Left ventricle myocardium superior (tissue), 1 donor: ENCODE measurements around the gene FRMD4A. TPM values are rescaled to one million over a fixed set of nuclear protein-coding genes. Genes with fewer than 3 reads are reported as not detected.
A peak's percentile ranks its signal among the peaks of the same experiment; 100 is the strongest.
"Not testable (repeated sequence)": the region's sequence is repeated elsewhere in the genome, so short reads cannot be mapped to it uniquely, and the experiment has no call there.

Source experiments
- ATAC-seq: fragments of 200-7000 bp; cut with Tn5 transposase; one replicate; pipeline ENCODE4 v1.9.1; 2020; ENCODE audit warnings: mild to moderate bottlenecking, moderate library complexity
- DNase-seq: peaks from one replicate; pipeline ENCODE4 v3.0.0-alpha.2; 2020
- intact Hi-C: fragments of 100-400 bp; cut with micrococcal nuclease; formaldehyde crosslinking; loops from one replicate; pipeline ENCODE4 v1.11.0; 2022
- total RNA-seq: library from RNA; stranded (reverse); fragmentation: NEBNext Ultra II Directional; extraction: Animal tissue kit (Norgen Biotek cat#: 25700); gene quantifications from one replicate; pipeline ENCODE4 v1.2.1, GENCODE V29; 2021
- donor health status: DM: no; HTN: yes; CAD: no; lungs with severe emphysema.

Gene FRMD4A
- total RNA-seq, 1 donor from 2014 or later = 43.3 TPM

DNA sequence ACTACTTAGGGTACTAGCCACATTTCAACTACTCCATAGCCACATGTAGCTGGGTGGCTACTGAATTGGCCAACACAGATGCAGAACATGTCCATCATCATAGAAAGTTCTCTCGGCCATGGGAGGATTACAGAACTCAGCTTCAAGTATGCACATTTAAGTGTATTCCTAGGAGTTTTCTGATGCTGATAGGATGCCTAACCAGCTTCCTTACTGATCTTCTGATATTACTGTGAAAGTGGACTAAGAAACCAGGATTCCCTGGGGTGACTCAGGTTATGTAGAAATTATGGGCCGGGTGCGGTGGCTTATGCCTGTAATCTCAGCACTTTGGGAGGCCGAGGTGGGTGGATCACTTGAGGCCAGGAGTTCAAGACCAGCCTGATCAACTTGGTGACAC is 125.5 kb downstream of the FRMD4A start:
- no peak for ATAC-seq

DNA sequence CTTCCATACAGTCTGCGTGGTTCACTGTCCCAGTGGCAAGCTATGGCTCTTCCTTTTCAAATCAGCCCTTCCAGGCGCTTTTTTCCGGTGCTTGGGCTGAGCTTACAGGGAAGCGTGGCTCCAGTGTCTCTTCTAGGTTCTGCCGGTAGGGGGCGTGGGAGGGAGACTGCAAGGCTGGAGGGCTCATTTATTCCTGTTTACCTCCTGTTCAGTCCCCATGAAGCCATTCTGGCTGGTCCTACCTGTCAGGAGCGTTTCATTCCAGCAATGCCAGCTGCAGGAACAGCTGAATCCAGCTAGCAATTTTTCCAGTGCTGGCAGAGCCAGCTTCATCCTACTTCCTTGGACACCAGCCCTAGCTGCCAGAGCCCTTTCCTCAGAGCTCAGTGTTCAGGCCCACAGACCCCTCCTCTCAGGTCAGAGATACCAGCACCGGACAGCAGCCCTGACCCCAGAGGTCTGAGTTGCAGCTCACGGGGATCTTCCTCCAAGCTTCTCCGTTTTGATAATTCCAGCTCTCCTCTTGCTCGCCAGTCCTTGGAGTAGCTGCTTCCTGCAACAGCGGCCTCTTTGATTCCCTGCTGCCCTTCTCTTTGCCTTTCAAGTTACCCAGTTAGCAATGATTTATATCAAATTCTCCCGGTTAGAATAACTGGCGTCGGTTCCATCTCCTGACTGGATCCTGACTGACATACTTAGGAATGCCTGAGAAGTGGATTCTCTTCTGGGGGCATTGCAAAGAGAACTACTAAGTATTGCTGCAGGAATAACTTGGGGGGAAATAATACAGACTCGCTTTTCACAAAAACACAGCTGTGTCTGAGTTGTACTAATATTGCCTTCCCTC is 129.8 kb downstream of the FRMD4A start:
- DNase-seq = no peak

More for the DNA sequence above, 125.5 kb downstream of the FRMD4A start:
- intact Hi-C loops = no loop called here
- DNase-seq = no peak

DNA sequence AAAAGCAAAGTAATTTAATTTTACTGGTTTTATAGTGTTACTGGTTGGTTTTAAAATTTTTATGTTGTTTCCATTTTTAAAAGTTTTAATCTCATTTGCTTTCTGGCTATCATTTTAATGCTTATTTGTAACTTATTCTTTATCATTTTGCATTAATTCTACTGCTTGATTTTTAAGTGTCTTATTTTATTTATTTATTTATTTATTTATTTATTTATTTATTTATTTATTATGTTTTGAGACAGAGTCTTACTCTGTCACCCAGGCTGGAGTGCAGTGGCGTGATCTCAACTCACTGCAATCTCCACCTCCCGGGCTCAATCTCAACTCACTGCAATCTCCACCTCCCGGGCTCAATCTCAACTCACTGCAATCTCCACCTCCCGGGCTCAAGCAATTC is 131.6 kb downstream of the FRMD4A start:
- not testable (repeated sequence) for DNase-seq
- intact Hi-C loops = loop anchor here (5.0 kb wide), 1 partner anchor 278 kb away; no protein-coding TSS in a partner anchor

More for the DNA sequence above, 129.8 kb downstream of the FRMD4A start:
- no peak for ATAC-seq
- intact Hi-C loops = no loop called here

DNA sequence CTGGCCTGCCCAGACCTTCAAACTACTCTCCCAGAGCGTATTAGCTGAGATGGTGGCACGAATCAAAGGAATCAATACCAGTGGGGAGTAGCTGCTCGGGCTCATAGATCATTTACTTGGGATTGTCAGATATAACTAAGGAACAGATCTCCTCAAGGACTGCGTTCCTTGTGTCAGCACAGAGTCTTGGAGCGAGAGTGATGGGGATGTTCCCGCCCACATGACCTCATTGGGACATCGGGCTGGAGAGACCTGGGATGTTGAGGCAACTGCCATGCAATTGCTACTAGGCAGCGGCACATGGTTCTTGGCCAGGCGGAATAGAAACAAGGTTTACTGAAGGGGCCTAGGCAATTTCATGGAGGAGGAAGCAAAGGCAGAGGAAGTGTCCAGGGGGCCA is 132.6 kb downstream of the FRMD4A start:
- no peak for ATAC-seq
- intact Hi-C loops = loop anchor here (5.0 kb wide), 1 partner anchor 279 kb away; no protein-coding TSS in a partner anchor
- DNase-seq = no peak

More for the DNA sequence above, 131.6 kb downstream of the FRMD4A start:
- ATAC-seq = not testable (repeated sequence)

DNA sequence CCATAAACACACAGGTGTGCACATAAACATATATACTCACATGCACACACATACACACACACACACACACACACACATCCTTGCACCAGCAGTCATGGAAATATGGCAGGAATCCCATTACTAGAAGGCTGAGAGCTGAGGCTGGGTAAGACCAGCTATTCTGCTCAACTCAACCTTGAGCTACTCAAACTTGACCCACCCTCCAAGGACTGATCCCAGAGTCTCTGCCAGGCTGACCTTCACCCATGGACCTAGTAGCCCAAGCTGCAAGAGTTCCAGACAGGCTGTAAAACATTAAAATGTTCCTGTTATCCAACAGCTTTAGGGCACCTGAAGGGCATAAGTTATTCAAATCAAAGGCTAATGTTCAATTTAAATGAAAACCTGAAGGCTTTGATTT is 134.6 kb downstream of the FRMD4A start:
- intact Hi-C loops = loop anchor here (5.0 kb wide), 1 partner anchor 281 kb away; no protein-coding TSS in a partner anchor
- ATAC-seq (no peak), DNase-seq (no peak)

DNA sequence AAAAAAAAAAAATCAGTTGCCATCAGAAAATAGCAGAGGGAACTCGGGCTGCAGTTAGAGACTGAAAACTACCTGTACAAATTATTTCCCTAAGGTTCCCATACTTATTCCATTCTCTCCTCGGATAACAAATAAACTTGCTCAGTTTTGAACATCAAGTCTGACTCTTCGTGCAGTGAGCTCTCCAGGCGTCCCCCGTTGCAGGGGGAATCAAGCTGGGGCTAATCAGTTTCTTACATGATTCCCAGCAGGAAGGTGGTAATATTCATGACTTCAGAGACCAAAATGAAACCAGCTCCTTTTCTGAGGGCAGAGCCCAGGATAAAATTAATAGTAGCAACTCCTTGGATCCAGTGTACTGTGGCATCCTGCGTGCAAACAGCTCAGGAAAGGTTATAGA is 135.3 kb downstream of the FRMD4A start:
- intact Hi-C loops = loop anchor here (5.0 kb wide), 1 partner anchor 282 kb away; no protein-coding TSS in a partner anchor
- DNase-seq = no peak
- ATAC-seq = no peak

DNA sequence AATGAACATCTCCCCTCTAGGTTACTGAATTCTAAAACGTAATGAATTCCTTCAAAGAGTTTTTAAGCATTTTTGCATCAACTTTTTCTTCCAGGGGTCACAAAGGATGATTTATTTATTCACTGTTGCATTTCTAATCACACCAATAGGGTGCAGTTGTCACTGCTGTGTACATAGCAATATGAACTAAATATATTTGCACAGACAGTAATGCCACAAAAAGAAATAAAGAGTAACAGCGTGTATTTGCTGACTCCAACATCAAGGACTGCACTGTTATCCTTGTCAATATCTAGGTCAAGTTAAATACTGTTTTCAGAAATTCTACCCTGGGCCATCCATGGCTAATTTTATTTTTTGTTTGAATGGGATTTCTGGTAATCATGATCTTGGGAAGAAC is 138.0 kb downstream of the FRMD4A start:
- DNase-seq (no peak), ATAC-seq (no peak)
- intact Hi-C loops = no loop called here

DNA sequence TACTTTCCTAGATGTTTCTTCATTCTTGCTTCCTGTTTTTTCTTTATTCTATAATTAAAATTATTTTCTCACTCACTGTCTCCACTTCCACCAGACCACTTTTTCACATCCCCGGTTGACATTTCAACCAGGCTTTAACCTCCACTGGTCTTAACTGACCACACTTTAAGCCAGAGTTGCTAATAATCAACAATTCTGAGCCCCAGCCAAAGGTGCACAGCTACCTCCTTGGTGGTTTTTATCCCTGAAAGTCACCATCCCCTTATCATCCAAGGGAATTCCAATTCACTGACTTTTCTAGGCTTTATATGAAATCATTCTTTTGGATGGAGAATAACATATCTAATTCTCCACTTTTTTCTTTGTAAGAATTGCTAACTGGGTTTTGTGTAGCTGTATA is 138.9 kb downstream of the FRMD4A start:
- intact Hi-C loops = no loop called here
- DNase-seq (no peak), ATAC-seq (no peak)

DNA sequence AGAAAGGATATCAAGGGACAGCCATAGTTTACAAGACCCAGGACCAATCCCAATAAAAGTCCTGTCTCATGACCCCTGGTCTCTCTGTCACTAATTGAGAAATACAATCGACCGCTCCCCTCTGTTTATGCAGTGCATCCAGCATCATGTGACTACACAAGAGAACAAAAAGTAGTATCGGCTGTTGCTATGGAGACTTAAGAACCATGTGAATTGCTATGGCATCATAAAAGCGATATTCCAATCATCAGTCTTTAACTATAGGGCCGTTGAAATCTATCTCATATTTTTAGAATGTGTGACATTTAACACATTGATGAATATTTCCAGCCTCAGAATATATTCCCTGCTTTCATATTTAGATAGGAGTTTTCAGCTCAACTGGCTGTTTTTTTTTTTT is 139.3 kb downstream of the FRMD4A start:
- DNase-seq (no peak), ATAC-seq (no peak)
- intact Hi-C loops = no loop called here

DNA sequence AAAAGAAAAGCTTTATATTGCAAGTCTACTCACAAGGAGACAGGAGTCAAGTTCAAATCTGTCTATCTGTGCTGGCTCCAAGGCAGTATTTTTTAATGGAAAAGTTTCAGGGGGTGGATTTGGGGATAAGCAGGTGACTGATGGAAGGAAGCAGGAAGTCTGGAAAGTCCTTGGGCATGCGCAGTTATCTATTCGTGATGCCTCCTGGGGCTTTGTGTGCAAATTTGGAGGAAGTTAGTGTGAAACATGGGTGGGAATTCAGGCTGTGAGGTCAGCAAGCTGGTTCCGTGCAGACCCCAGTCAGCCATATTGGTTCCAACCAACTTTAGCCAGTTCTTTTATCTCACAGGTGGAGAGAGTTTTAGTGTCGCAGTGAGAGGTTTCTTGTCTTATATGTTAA is 140.0 kb downstream of the FRMD4A start:
- intact Hi-C loops = no loop called here
- DNase-seq = no peak

DNA sequence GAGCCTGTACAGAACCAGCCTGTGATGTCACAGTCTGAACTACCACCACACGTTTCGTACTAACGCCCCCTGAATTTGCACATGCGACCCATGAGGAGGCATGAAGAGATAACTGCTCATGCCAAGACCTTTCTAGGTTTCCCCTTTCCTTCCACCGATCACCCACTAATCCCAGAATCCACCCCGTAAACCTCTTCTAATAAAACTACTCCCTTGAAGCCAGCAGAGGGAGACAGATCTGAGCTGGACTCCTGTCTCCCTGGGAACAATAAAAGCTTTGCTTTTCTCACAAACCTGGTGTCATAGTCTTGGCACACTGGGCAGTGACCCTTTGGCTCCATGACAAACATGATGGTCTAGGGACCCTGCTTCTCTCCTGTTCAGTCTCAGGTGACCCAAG is 144.5 kb downstream of the FRMD4A start:
- ATAC-seq = no peak
- intact Hi-C loops = no loop called here
- DNase-seq = no peak

More for the DNA sequence above, 140.0 kb downstream of the FRMD4A start:
- no peak for ATAC-seq

DNA sequence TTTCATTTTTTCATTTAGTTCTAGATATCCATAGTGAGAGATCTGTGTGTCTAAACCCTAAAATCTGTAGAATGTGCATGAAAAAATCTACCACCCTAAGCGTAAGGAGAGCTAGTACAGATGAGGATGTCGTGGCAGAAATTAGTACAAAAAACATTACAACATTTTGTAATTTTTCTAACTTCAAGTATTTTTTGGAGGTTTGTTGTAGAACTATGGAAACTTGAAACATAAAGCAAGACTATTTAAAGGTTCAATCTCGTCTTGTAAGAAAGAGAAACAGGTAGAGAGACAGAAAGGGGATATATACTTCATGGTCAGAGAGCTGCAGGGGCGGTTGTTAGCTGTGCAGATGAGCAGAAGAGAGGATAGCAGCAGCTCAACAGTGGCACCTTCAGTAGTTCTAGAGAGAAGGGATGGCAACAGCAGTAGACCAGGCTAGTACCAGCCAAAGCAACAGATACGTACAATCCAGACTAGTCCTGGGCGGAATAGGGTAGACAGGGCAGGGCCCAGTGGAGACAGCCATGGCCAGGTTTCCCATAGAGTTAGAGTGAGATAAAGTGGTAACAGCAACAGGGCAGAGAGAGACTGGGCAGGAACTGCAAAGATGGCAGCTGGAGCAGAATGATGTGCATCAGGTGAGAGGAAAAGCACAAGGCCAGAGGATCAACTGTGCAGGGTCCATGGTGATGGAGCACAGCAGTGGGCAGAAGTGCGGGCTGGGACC is 145.2 kb downstream of the FRMD4A start:
- intact Hi-C loops = no loop called here
- ATAC-seq = no peak
- DNase-seq = no peak

DNA sequence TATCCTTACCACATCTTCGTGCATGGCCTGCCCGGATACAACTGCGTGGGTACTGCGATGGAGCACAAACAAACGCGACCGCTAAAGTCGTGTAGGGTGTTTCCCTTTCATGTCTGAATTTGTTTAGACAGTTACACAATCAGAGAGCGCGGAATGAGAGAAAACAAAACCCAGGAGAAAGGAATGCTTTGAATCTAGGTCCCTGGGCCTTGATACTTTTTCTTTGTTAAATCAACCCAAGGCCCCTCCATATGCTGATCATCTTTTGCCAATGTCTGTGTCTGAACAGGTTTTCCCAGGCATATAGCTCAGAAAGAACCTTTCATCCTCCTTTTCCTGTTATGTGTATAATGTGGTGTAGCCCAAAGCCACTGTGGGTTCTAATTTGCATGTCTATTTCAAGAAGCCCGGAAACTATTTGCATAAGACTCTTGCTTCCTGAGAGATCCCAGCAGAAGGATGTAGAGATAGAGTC is 145.8 kb downstream of the FRMD4A start:
- intact Hi-C loops = no loop called here
- ATAC-seq (no peak), DNase-seq (no peak)

DNA sequence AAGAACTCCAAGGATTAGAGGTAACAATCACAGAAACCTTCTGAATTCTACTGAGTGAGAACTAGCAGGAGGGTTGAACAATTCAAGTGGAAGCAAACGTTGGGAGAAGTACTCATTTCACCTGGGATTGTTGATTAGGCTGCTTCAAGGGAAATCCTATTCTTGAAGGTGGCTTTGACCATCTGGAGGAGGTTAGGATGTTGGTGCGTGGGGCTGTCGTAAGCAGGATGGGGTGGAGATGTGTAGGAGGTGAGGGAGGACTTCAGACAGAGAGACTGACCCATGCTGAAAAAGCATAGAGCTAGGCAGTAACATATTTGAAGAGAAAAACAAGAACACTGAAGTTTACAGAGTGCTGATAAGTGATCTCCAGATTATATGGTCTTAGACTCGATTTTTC is 147.9 kb downstream of the FRMD4A start:
- intact Hi-C loops = no loop called here
- ATAC-seq = no peak
- no peak for DNase-seq

DNA sequence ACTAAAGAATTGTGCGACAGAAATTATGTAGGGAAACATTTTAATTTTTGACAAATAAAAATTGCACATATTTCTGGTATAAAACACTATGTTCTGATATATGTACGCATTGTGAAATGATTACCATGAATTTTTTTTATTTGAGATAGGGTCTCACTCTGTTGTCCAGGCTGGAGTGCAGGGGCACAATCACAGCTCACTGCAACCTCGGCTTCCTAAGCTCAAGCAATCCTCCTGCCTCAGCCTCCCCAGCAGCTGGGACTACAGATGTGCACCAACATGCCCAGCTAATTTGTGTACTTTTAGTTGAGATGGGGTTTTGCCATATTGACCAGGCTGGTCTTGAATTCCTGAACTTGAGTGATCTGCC is 149.2 kb downstream of the FRMD4A start:
- ATAC-seq (no peak), DNase-seq (no peak)
- intact Hi-C loops = no loop called here

DNA sequence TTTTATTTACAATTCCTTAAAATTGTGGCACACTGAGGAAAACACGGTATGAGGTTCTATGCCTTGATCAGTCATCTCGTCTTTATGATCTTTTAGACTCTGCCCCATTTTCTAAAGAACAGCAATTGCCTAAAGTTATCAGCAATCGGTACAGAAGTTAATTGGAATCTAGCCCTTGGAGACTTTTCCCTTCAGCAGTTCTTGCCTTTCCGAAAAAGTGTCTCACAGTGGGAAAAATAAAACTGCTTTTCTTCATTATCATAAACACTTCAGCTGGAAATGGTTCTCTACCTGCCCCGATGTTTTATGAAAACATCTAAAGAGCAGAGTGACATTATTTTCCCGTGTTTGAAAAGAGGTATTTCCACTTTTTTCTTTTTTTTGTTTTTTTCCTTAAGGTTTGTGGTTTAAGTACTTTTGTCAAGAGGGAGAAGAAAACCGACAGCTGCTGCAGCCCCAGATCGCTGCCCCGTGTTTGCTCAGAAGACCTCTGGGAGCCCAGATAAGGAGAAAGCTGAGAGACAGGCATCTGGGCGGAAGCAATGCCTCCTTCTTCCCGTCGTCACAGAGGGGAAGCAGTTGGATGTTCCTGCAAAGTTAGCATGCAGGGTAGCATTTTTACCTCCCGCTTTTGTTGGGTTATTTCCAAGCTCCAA is 149.7 kb downstream of the FRMD4A start:
- DNase-seq (no peak), ATAC-seq (no peak)
- intact Hi-C loops = no loop called here

DNA sequence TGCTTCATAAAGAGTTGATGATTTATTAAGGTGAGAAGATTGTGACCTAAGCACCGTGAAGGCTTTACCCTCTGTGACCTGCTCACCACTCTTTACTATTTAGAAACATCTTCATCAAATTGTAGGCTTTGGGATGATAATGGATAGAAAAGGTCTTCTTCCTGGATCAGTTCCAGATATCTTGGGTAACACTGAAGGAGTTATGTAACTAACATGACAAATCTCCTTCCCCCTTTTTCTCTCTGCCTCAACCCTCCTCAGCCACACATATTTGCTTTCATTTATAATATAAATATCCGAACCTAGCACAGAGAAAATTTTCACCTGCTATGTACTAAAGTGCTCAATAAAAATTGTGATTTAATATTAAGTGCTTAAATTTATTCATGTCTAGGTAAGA is 151.5 kb downstream of the FRMD4A start:
- intact Hi-C loops = no loop called here

DNA sequence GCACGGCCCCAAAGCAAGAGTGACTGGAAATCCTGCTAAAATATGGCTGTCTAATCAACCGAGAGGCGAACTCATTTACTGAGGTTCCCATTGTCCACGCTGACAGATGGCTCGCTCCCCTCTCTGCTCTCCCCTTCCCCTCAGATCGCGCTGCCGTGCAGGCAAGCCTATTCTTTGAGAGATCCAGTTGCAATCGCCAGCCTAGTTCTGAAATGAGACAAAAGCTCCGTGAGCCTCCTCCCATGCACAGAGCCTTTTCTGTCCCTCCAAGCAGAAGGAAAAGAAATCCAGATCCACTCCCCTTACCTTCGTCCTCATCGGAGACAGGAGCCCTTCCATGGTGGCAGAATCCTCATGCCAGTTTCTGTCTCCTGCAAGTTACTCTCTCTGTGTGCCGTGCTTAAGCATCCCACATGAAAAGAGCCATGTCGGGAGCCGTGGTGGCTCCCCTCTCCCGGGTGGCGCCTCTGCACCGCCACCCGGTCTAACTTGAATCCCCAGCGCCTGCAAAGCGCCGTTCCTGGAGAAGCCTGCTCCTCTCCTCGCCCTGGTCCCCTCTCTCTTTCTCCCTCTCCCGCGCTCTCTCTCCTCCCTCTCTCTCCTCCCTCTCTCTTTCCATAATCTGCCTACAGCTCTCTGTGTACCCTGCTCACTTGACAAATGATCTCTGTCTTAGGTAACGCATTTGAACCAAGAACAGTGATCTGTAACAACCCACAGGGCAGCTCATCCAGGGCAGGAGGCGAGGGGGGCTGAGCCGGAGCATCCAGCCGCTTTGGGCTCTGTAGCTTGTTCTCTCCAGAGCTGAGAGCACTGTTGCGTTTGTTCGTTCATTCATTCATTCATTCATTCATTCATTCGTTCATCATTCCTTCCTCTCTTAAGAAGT is 156.8 kb downstream of the FRMD4A start:
- intact Hi-C loops = no loop called here
- ATAC-seq = peak; percentile 43
- DNase-seq = no peak

More for the DNA sequence above, 151.5 kb downstream of the FRMD4A start:
- DNase-seq = no peak
- no peak for ATAC-seq

DNA sequence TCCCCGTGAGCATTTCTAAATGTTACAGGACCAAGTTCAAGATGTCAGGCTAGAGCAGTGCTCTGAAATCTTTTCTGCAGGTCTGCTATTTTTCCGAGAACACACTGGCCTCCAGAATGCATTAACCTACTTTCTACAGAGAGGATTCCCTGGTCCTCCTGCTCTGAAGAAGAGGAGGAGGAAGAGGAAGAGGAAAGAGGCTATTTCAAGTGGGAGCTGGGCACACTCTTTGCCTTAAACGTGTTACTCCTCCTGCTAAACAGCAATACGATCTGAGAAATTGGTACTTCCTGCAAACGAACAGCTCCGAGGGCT is 157.4 kb downstream of the FRMD4A start:
- no peak for ATAC-seq
- intact Hi-C loops = no loop called here
- no peak for DNase-seq
